ENCODE data around the gene LACTB.
"Not testable (repeated sequence)": the region's sequence is repeated elsewhere in the genome, so short reads cannot be mapped to it uniquely, and the experiment has no call there.

LACTB gene

GRCh38 chr15:63090472-63090871, 31.2 kb upstream of the LACTB start:
- DNase-seq, result no peak

DNA sequence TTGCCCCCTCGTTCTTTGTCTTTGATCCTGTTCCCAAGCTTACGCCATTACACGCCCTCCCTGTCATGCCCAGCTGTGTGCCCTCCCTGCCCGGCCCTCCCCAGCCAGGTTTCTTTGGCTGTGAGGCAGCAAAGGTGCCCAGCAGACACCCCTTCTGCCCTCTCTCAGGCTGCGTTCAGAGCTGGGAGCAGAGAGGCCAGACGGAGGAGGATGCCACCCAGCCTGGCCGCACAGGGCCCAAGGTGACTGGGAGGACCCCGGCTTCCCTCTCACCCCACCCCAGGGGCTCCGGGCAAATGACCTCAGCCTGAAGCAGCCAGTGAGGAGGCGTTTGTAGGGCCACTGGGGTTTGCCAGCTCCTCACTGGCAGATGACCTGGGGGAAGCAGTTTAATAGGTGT, 30.8 kb upstream of the LACTB start:
- no peak for DNase-seq

GRCh38 chr15:63091679-63092446, 29.8 kb upstream of the LACTB start:
- DNase-seq, result no peak

DNA sequence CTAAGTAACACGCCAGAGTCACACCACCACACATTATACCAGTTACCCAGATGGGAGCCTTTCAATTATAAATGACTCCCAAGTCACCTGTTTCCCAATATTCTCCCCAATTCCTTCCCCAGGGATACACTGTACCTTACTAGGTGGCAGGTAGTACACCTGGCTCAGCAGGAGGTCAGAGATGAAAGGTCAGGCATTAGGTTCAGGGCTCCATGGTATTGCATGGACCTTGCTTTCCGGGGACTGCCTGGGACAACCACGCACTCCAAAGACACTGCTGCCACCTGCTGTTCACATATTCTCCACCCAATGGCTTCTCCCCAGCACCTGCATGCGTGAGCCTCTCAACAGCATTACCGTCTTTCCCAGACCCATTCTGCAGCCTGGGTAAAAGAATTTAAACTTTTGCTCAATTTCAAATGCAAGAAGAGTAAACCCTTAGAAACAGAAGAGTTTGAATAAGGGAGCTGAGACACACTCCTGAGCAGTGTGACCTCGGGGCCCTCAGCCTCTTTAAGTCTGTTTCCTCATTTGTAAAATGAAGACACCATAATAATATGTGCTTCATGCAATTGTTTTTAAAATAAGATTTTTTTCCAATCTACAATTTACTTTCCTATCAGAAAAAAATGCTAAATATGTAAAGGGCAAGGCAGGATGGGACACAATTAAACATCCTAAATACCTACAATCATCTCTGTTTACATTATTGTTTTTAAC, 28.0 kb upstream of the LACTB start:
- DNase-seq, result peak; percentile 79 to 86 (median 85)

DNA sequence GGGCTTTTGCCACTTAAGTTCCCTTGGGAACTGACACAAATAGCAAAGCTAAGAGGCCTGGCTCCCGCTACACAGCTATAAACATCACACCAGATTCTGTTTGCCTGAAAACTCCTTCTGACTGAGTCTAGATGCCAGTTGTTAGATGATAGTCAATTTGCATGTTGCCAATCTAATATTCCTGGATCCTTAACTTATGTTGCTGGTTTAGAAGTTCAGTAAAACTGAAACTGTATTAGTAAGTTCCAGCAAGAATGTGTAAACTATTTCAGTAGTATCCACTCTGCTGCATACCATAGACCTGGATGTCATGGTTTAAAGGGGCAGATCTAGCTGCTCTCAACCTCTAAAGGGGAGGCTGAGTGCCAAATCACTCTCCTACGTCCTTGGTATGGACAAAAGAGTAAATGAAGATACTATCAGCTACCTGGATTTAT, 27.1 kb upstream of the LACTB start:
- no peak for DNase-seq

DNA sequence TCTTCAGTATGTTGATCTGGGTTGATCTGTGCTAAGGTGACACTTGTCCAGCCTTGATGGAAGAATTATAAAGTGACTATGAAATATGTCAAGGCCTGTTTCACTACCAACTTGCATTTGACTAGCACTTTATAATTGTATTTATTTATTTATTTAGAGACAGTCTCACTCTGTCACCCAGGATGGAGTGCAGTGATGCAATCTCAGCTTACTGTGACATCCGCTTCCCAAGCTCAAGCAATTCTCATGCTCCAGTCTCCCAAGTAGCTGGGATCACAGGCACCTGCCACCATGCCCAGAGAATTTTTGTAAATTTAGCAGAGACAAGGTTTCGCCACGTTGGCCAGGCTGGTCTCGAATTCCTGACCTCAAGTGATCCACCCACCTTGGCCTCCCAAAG, 25.5 kb upstream of the LACTB start:
- DNase-seq, result no peak

DNA sequence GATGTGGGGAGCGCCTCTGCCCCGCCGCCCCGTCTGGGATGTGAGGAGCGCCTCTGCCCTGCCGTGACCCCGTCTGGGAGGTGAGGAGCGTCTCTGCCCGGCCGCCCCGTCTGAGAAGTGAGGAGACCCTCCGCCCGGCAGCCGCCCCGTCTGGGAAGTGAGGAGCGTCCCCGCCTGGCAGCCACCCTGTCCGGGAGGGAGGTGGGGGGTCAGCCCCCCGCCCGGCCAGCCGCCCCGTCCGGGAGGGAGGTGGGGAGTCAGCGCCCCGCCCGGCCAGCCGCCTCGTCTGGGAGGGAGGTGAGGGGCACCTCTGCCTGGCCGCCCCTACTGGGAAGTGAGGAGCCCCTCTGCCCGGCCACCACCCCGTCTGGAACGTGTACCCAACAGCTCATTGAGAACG, 22.8 kb upstream of the LACTB start:
- not testable (repeated sequence) for DNase-seq

DNA sequence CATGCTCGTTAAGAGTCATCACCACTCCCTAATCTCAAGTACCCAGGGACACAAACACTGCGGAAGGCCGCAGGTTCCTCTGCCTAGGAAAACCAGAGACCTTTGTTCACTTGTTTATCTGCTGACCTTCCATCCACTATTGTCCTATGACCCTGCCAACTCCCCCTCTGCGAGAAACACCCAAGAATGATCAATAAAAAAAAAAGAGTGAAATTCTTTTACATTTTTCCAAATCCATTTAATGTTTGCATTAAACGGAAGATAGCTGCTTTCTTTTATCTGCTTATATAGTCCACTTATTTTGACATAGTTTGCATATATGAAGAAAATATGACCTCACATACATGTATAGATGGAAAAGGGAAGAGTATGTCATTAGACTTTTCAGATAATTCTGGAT, 22.1 kb upstream of the LACTB start:
- DNase-seq, result not testable (repeated sequence)

- DNase-seq, result peak in 1 of 3 donors; percentile 34
Measured at GRCh38 chr15:63103416-63103815, 18.2 kb upstream of the LACTB start.

DNA sequence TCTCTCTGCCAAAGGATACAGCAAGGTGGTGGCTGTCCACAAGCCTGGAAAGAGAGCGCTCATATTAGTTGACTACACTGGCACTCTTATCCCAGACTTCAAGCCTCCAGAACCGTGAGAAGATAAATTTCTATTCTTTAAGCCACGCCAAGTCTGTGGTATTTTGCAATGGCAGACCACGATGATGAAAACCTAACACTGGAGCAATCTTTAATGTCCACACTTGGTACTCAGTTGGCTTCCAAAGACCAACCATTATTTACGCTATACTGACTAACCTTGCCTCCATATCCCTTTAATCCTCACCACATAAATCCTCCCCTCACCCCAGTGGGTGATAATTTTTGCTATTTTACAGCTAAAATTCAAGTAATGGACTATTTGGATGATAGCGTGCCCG, 16.9 kb upstream of the LACTB start:
- DNase-seq, result peak; percentile 21 to 61 (median 45)

GRCh38 chr15:63105354-63105753, 16.3 kb upstream of the LACTB start:
- DNase-seq, result not testable (repeated sequence)

DNA sequence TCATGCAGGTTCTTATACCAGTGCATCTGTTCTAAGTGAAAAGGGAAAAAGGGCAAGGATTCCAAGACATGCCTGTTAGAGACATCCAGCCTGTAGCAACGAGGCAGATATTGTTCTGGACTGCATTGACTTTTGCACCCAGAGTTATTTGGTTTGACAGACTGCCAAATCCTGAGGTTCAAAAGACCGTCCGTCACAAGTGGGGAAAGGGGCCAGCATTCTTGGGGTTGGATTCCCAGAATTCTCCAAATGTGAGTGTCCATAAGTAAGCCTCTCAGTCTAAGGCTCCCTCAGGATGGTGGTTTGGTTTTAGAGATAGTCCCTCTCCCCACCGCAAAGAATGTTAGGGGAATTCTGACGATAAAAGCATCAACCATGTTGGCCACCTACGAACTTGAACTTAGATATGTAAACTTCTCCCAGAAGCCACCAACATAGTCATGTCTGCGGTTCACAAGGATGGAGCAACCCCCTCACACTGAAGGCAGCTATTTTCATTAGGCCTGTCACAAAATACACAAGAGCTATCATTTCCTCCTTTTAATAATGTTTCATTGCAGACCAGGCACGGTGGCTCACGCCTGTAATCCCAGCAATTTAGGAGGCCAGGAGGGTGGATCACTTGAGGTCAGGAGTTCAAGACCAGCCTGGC, 13.6 kb upstream of the LACTB start:
- DNase-seq, result no peak

GRCh38 chr15:63109498-63109897, 12.2 kb upstream of the LACTB start:
- no peak for DNase-seq

GRCh38 chr15:63109920-63110319, 11.7 kb upstream of the LACTB start:
- DNase-seq, result no peak

GRCh38 chr15:63110428-63111026, 11.1 kb upstream of the LACTB start:
- peak; percentile 39 to 46 (median 42) for DNase-seq

DNA sequence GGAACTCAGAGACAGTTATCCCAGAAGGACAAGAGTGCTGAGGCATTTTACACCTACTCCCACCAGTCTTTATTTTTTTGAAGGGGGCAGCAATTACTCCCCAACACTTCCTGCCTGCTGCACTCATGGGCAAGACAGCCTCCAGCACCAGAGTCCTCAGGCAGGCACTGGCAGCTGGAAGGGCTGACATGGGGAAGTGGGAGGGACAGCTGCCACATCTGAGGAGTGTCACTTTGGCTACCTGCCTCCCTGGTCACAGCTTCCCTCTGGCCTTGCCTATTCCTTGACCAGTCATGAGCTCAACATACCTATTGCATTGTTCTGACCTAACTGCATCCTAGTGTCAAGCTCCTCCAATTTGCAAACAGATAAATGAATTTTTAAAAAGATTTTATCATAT, 10.2 kb upstream of the LACTB start:
- no peak for DNase-seq

DNA sequence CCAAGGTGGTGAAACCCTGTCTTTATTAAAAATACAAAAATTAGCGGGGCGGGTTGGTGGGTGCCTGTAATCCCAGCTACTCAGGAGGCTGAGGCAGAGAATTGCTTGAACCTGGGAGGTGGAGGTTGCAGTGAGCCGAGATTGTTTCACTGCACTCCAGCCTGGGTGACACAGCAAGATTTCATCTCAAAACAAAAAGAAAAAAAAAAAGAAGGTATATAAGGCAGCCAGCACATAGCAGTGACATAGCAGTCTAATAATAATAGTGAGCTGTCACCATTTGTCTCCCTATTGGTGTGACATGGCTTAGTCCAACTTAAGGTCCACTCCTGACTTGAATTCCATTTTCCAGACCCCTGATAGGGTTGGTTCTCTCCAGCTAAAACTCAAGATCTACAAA, 8.8 kb upstream of the LACTB start:
- no peak for DNase-seq

DNA sequence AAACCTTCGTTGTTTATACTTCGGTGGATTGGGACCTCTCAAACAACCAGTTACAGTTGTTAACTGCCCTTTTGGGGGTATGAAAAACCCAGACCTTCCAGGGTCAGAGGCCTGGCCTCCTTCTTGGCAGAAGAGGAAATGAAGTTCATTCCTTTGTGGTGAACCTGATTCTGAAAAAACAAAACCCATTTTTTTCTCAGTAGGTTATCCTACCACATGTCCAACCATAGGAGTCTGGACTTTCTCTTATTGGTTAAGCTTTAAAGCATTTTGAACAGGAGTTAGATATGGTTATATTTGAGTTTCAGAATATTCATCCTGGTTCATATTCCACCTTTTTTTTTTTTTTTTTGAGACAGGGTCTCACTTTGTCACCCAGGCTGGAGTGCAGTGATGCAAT, 7.2 kb upstream of the LACTB start:
- DNase-seq, result no peak

DNA sequence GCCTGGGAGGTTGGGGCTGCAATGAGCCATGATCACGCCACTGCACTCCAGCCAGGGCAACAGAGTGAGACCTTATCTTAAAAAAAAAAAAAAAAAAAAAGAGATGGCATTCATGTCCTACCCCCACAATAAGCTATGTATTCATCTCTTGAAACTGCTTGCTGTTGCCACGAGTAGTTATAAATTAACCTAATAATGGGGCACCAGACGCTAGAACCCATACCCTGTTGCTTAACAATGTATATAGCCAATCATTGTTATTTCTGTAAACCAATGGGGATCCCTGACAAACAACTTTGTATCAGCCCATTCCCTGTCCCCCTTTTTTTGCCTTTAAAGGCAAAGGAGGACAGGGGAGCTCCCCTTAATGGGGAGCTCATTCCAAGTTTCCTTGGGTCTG, 2.8 kb upstream of the LACTB start:
- DNase-seq, result no peak

DNA sequence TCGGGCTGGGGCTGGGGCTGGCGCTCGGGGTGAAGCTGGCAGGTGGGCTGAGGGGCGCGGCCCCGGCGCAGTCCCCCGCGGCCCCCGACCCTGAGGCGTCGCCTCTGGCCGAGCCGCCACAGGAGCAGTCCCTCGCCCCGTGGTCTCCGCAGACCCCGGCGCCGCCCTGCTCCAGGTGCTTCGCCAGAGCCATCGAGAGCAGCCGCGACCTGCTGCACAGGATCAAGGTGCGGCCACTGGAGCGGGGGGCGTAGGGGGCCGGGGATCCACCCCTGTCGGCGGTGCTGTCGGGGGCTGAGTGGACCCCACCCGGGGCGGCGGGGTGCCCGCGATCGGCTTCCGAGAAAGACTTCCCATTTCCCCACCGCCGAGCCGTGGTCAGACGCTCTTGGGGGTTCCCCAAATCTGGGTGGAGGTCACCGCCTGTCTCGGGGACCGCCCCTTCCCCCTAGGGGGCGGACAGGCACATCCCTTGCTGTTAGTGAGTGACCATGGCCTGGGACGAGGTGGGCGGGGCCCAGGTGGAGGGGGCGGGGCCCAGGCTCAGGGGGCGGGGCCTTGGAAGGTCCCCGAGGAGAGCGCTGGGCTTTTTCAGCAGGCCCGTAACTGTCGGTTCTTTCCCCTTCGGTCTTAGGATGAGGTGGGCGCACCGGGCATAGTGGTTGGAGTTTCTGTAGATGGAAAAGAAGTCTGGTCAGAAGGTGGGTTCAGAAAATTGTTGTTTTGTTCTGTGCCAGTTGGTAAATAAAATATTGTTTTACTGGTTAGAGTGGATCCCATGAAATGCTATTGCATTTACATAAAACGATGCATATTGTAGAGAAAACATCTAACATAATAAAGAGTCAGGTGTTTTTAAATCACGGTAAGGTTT, 578 bp downstream of the LACTB start:
- peak; percentile 99 for DNase-seq

DNA sequence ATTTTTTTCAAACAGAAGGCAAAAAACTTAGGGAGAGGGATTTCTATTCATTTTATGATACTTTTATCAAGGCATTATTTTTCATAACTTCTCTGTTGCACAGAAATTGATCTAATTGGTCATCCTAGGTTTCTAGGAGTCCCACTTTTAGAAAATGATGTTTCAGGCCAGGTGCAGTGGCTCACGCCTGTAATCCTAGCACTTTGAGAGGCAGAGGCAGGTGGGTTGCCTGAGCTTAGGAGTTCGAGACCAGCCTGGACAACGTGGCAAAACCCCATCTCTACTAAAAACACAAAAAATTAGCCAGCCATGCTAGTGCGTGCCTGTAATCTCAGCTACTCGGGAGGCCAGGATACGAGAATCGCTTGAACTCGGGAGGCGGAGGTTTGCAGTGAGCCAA, 2.8 kb downstream of the LACTB start:
- no peak for DNase-seq

DNA sequence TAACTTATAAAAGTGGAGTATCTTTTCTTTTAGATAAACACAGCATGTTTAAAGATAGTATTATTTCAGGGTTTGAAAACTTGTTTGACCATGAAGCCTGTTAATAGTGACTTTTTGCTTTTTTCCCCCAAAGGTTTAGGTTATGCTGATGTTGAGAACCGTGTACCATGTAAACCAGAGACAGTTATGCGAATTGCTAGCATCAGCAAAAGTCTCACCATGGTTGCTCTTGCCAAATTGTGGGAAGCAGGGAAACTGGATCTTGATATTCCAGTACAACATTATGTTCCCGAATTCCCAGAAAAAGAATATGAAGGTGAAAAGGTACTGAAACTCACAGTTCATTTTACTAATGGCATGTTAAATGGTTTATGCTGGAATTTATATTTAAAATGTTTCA, 5.1 kb downstream of the LACTB start:
- DNase-seq, result no peak
